BJ (cell line): ENCODE measurements around the gene PTP4A1. TPM values are rescaled to one million over a fixed set of nuclear protein-coding genes. Genes with fewer than 3 reads are reported as not detected.

ENCODE experiments used
- CTCF ChIA-PET: fragments of 350-600 bp; formaldehyde crosslinking; extraction: SDS; loops from one replicate; lab custom pipeline; 2021; ENCODE audit warnings: antibody characterized with exemption, inconsistent platforms; lab: Yijun Ruan, JAX
- POLR2A ChIA-PET: fragments of 300-600 bp; sonication (Branson Sonifier 250); formaldehyde crosslinking; extraction: SDS; loops from one replicate; lab custom pipeline; 2021; ENCODE audit warnings: antibody characterized with exemption; lab: Charles Lee
- DNase-seq: peaks from one replicate; pipeline ENCODE4 v3.0.0-alpha.2; 2011; ENCODE audit warnings: low read depth
- H3K27me3 ChIP-seq: 2 replicates; pipeline ENCODE4 v1.6.0; 2011; ENCODE audit warnings: low read length; ENCODE audit not compliant: control insufficient read depth, insufficient read depth
- H3K36me3 ChIP-seq: 2 replicates; pipeline ENCODE4 v1.5.1; 2011; ENCODE audit warnings: low read length; ENCODE audit not compliant: control insufficient read depth, insufficient read depth
- H3K4me3 ChIP-seq: 2 replicates; pipeline ENCODE4 v1.5.1; 2011; ENCODE audit warnings: low read depth, mild to moderate bottlenecking, control low read depth, low read length
- polyA plus RNA-seq: library from polyadenylated mRNA; depleted of rRNA; stranded (reverse); fragments of >200 nt; gene quantifications from 2 replicates; pipeline ENCODE4 v1.2.3, GENCODE V29; 2011
- TF ChIP-seq, protein P1 (sequence below): IDR thresholded peaks from 2 replicates; pipeline ENCODE4 v1.5.1; 2011; ENCODE audit warnings: low read depth, mild to moderate bottlenecking, control low read depth, inconsistent platforms, low read length, moderate library complexity; ENCODE audit not compliant: insufficient read depth

PTP4A1 gene
- polyA plus RNA-seq, 1 experiment: 4.4 TPM

DNA sequence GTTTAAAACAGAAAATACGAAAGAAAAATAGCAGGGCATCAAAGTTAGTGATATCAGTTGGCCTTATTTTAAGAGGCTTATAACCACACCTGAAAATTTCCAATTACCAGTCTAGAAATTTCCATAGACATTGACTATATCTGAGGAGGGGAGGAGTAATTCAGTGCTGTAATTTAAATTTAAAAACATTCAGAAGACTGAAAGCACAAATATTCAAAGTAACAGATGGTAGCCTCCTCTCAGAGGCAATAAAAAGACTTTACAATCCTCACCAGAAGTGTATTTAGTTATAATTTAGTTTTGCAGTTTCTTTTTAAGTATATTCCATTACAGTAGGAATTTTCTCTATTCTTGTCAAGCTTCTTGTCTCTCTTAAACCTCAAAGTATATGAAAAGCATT is 18.4 kb upstream of the PTP4A1 start:
- Histone ChIP-seq H3K36me3 (no peaks in the 10 kb centered on the region), H3K27me3 (no peaks in the 10 kb centered on the region), H3K4me3 (no peak overlapping the region)
- POLR2A ChIA-PET: no interaction called here
- no peak for DNase-seq
- TF ChIP-seq, protein P1, sequence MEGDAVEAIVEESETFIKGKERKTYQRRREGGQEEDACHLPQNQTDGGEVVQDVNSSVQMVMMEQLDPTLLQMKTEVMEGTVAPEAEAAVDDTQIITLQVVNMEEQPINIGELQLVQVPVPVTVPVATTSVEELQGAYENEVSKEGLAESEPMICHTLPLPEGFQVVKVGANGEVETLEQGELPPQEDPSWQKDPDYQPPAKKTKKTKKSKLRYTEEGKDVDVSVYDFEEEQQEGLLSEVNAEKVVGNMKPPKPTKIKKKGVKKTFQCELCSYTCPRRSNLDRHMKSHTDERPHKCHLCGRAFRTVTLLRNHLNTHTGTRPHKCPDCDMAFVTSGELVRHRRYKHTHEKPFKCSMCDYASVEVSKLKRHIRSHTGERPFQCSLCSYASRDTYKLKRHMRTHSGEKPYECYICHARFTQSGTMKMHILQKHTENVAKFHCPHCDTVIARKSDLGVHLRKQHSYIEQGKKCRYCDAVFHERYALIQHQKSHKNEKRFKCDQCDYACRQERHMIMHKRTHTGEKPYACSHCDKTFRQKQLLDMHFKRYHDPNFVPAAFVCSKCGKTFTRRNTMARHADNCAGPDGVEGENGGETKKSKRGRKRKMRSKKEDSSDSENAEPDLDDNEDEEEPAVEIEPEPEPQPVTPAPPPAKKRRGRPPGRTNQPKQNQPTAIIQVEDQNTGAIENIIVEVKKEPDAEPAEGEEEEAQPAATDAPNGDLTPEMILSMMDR: no peak
- CTCF ChIA-PET: interaction anchor here (1.5 kb wide), 1 partner anchor 210 kb away, joined by 3 read pairs; no protein-coding TSS in a partner anchor

DNA sequence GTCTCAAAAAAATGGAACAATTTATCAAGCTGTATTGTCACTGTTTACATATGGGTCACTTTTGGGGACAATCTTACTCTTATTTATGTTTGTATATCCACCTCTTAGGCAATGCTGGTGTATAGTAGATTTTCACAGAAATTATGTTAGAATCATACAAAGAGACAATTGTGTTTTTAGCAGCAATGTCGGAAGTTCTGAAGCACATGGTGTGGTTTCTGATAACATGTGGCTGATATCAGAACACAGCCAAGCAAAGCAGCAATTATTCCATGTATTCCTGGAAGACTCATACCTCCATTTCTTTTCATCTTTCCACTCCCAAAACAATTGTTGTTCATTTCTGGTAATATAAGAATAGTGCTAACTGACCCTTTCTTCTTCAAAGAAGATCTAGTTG is 17.5 kb upstream of the PTP4A1 start:
- ChIA-PET CTCF (no interaction called here), POLR2A (no interaction called here)
- Histone ChIP-seq H3K27me3 (no peaks in the 10 kb centered on the region), H3K36me3 (no peaks in the 10 kb centered on the region), H3K4me3 (no peak overlapping the region)
- DNase-seq: no peak
- TF ChIP-seq, protein P1: no peak

DNA sequence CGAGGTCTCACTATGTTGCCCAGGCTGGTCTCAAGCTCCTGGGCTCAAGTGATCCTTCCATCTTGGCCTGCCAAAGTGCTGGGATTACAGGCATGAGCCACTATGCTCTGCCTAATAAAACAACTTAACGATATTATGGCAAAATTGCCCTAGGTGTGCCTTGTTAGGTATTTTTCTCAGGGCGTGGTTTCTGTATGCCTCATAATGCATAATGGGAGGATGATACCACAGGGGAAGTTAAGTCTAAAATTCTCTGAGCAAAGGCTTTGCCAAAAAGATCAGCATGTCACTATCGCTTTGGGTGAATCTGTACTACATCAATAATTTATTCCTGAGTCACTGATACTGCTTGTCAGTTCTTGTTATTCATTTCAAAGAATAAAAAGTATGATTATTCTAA is 15.9 kb upstream of the PTP4A1 start:
- ChIA-PET POLR2A (no interaction called here), CTCF (interaction anchor here (1.1 kb wide), 1 partner anchor 145 kb away, joined by 3 read pairs; no protein-coding TSS in a partner anchor)
- Histone ChIP-seq H3K4me3 (no peak overlapping the region), H3K36me3 (no peaks in the 10 kb centered on the region), H3K27me3 (no peaks in the 10 kb centered on the region)
- TF ChIP-seq, protein P1: no peak
- no peak for DNase-seq

DNA sequence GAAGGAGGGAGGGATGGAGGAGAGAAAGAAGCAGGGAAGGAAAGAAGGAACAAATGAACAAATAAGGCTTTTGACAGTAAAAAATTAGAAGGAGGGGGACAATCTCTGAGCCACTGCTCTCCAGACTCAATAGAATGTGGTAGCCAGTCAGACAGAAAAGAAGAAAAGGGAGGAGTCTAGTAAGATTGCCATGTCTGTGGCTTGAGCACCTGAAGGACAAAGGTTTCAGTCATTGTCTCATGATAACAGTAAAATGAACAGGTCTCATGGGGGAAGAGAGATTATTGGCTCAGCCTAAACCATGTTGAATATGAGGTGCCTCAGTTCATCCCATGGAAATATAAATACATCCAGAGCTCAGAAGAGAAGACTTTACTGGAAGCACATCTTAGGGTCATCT is 14.0 kb upstream of the PTP4A1 start:
- Histone ChIP-seq H3K4me3 (no peak overlapping the region), H3K27me3 (no peaks in the 10 kb centered on the region), H3K36me3 (no peaks in the 10 kb centered on the region)
- CTCF ChIA-PET: interaction anchor here (1.1 kb wide), 1 partner anchor 10 kb away, joined by 4 read pairs; no protein-coding TSS in a partner anchor
- TF ChIP-seq, protein P1: no peak
- POLR2A ChIA-PET: no interaction called here
- DNase-seq: no peak

DNA sequence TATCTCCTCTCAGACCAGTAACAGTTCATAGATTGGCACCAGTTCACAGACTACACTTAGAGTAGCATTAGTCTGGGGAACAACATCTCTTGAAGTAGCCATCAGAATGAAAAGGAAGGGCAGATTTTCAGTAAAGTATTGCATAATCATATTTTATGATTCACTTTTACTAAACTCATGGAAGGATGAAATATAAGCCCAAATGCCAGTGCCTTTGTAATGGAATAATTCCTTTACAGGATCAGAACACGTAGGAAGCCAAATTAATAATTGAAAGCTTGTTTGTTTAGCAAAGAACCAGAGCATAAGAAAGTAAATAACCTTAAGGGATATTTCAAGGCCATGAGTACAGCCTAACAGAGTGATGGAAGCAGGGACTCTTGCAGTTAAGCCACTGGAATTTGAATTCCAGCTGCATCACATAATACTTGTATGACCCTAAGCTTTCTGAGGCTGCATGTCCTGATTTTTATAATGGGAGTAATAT is 11.4 kb upstream of the PTP4A1 start:
- POLR2A ChIA-PET: no interaction called here
- TF ChIP-seq, protein P1: no peak
- DNase-seq: no peak
- Histone ChIP-seq H3K27me3 (peaks cover under 1% of the 10 kb centered on the region; the same call in 1 of the 2 replicates), H3K4me3 (no peak overlapping the region), H3K36me3 (no peaks in the 10 kb centered on the region)
- CTCF ChIA-PET: interaction anchor here (1.1 kb wide), 1 partner anchor 9 kb away, joined by 3 read pairs; no protein-coding TSS in a partner anchor
